HG03103 (cell line): ENCODE measurements around the gene ELOVL2.

Experiments
- ATAC-seq: cut with Tn5 transposase; IDR thresholded peaks from one replicate; pipeline ENCODE4 v1.9.1; 2021; ENCODE audit warnings: low read depth; ENCODE audit not compliant: unreplicated experiment

Gene ELOVL2

GRCh38 chr6:10945845-10946244 is 98.3 kb downstream of the ELOVL2 start:
- ATAC-seq = no peak

- ATAC-seq = no peak
Measured at GRCh38 chr6:10939840-10940239, 104.3 kb downstream of the ELOVL2 start.

GRCh38 chr6:10933126-10933525 is 111.0 kb downstream of the ELOVL2 start:
- no peak for ATAC-seq
